Left ventricle myocardium inferior (tissue), 1 donor: ENCODE data around the gene DOCK3. TPM values are rescaled to one million over a fixed set of nuclear protein-coding genes. Genes with fewer than 3 reads are reported as not detected.

Experiments used
- DNase-seq: peaks from one replicate; pipeline ENCODE4 v3.0.0-alpha.2; 2020
- H3K27ac ChIP-seq: fragments of 200-600 bp; replicated peaks from 2 replicates; pipeline ENCODE4 v1.8.0; 2021
- H3K27me3 ChIP-seq: fragments of 200-600 bp; 2 replicates; pipeline ENCODE4 v1.8.0; 2021; ENCODE audit warnings: low read depth
- H3K36me3 ChIP-seq: fragments of 200-600 bp; 2 replicates; pipeline ENCODE4 v1.8.0; 2021
- H3K4me1 ChIP-seq: fragments of 200-600 bp; 2 replicates; pipeline ENCODE4 v1.8.0; 2021
- H3K4me3 ChIP-seq: fragments of 200-600 bp; 2 replicates; pipeline ENCODE4 v1.8.0; 2021; ENCODE audit warnings: mild to moderate bottlenecking, moderate library complexity
- H3K9me3 ChIP-seq: fragments of 200-600 bp; replicated peaks from 2 replicates; pipeline ENCODE4 v1.8.0; 2021
- intact Hi-C: fragments of 100-400 bp; cut with micrococcal nuclease; formaldehyde crosslinking; loops from one replicate; pipeline ENCODE4 v1.11.0; 2022
- total RNA-seq: library from RNA; stranded (reverse); fragmentation: NEBNext Ultra II Directional; extraction: Animal tissue kit (Norgen Biotek cat#: 25700); gene quantifications from one replicate; pipeline ENCODE4 v1.2.1, GENCODE V29; 2021
- TF ChIP-seq, protein P1 (sequence below): fragments of 200-600 bp; IDR thresholded peaks from 2 replicates; pipeline ENCODE4 v1.8.0; 2021; ENCODE audit warnings: antibody characterized with exemption, mild to moderate bottlenecking, borderline replicate concordance
- donor health status: DM: no; HTN: yes; CAD: no; lungs with severe emphysema.

The DOCK3 gene
- total RNA-seq, 1 donor from 2014 or later, result 3.9 TPM

DNA sequence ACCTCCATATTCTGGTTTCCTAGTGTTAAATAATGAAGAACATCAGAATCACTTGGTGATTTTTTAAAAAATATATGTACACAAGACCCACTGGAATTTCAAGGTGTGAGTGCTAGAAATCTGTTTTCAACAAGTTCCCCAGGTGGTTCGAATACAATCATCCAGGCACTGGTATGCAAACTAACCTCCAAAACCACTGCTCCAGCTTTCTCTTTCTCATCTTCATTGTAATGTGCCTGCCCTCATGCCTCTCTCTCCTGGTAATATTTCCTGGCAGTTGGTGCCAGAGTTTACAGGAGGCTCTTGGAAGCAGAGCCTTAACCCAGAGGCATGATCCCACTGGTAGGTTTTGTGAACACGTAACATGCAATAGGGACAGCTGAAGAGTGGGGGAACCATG lies 547.2 kb downstream of the DOCK3 start:
- no peaks in the 10 kb centered on the region for H3K4me1 ChIP-seq
- H3K4me3 ChIP-seq, result no peak overlapping the region
- H3K9me3 ChIP-seq, result no peaks in the 10 kb centered on the region
- TF ChIP-seq, protein P1, sequence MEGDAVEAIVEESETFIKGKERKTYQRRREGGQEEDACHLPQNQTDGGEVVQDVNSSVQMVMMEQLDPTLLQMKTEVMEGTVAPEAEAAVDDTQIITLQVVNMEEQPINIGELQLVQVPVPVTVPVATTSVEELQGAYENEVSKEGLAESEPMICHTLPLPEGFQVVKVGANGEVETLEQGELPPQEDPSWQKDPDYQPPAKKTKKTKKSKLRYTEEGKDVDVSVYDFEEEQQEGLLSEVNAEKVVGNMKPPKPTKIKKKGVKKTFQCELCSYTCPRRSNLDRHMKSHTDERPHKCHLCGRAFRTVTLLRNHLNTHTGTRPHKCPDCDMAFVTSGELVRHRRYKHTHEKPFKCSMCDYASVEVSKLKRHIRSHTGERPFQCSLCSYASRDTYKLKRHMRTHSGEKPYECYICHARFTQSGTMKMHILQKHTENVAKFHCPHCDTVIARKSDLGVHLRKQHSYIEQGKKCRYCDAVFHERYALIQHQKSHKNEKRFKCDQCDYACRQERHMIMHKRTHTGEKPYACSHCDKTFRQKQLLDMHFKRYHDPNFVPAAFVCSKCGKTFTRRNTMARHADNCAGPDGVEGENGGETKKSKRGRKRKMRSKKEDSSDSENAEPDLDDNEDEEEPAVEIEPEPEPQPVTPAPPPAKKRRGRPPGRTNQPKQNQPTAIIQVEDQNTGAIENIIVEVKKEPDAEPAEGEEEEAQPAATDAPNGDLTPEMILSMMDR, result no peak
- intact Hi-C loops, result no loop called here
- H3K27me3 ChIP-seq, result no peaks in the 10 kb centered on the region
- DNase-seq, result no peak
- no peak overlapping the region for H3K27ac ChIP-seq
- no peaks in the 10 kb centered on the region for H3K36me3 ChIP-seq

DNA sequence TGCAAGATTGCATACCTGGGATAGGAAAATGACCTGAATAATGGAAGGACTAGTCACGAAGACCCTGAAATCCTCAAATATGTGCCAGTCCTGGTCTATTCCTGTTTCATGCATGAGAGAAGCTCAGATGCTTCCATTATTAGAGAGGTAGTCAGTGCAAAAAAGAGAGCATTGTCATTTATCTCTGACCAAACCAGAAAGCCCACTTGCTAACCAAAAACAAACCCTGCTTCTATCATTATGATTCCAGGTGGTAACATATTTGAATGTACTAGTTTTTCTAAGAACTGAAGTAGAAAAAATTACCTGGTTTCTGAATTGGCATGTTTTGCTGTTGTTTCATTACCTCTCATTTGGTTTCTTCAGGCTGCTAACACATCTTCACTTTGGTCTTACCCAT lies 549.6 kb downstream of the DOCK3 start:
- TF ChIP-seq, protein P1, result no peak
- DNase-seq, result no peak
- Histone ChIP-seq H3K4me3 (no peak overlapping the region), H3K9me3 (no peaks in the 10 kb centered on the region), H3K4me1 (no peaks in the 10 kb centered on the region), H3K27ac (no peak overlapping the region), H3K27me3 (no peaks in the 10 kb centered on the region), H3K36me3 (no peaks in the 10 kb centered on the region)
- intact Hi-C loops, result no loop called here

DNA sequence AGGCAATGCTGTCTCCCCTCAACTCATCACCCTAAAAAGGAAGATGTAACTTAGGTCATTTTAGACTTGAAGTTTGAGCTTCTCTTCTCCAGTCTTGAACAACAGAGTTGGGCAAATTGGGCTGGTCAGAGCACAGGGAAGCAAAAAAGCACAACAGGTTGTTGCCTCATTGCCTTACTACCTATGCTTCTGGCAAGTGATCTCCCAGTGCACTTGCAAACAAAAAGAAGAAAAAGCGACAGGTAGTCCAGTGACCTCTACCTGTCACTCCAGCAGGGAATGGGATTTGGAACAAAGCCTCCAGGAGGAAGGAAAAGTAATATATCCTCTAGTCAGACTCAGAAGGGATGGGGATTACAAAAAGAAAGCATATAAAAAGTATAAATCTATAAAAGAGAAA lies 550.1 kb downstream of the DOCK3 start:
- H3K4me1 ChIP-seq, result no peaks in the 10 kb centered on the region
- no peak overlapping the region for H3K27ac ChIP-seq
- no peaks in the 10 kb centered on the region for H3K9me3 ChIP-seq
- no peak for DNase-seq
- H3K36me3 ChIP-seq, result no peaks in the 10 kb centered on the region
- intact Hi-C loops, result no loop called here
- H3K27me3 ChIP-seq, result no peaks in the 10 kb centered on the region
- TF ChIP-seq, protein P1, result no peak
- no peak overlapping the region for H3K4me3 ChIP-seq

DNA sequence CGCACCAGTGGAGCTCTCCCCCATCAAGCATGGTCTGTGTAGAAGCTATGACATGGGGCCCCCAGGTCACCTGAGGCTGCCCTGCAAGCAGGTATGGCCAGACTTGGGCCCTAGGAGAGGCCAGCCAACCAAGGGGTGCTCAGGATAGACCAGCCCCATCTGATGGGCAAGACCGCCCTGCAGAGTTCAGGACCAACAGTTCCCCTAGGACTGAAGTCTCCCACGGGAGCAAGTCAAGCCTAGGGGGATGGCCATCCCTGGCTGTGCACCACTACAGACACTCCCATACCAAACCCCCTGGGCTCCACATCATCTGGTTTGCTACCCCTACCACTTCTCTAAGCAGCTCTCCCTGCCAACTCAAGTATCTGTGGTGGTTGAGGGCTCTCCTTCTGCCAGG lies 568.2 kb downstream of the DOCK3 start:
- Histone ChIP-seq H3K9me3 (no peaks in the 10 kb centered on the region), H3K4me3 (no peak overlapping the region), H3K27me3 (no peaks in the 10 kb centered on the region), H3K36me3 (no peaks in the 10 kb centered on the region), H3K27ac (no peak overlapping the region), H3K4me1 (no peaks in the 10 kb centered on the region)
- no peak for DNase-seq
- TF ChIP-seq, protein P1, result no peak
- intact Hi-C loops, result no loop called here

DNA sequence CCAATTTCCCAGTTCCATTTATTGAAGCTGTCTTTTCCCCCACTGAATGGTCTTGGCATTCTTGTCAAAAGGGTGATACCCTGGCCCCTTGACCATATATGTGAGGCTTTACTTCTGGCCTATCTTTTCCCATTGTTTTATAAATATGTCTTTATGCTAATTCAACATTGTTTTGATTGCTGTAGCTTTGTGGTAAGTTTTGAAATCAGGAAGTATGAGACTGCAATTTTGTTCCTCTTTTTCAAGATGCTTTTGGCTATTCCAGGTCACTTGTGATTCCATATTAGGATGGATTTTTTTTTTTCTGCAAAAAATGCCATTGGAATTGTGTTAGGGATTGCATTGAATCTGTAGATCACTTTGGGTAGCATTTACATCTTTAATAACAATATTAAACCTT lies 569.2 kb downstream of the DOCK3 start:
- no peaks in the 10 kb centered on the region for H3K9me3 ChIP-seq
- H3K36me3 ChIP-seq, result no peaks in the 10 kb centered on the region
- no peak overlapping the region for H3K27ac ChIP-seq
- TF ChIP-seq, protein P1, result no peak
- H3K4me1 ChIP-seq, result no peaks in the 10 kb centered on the region
- H3K27me3 ChIP-seq, result no peaks in the 10 kb centered on the region
- no peak overlapping the region for H3K4me3 ChIP-seq
- no peak for DNase-seq
- intact Hi-C loops, result no loop called here

DNA sequence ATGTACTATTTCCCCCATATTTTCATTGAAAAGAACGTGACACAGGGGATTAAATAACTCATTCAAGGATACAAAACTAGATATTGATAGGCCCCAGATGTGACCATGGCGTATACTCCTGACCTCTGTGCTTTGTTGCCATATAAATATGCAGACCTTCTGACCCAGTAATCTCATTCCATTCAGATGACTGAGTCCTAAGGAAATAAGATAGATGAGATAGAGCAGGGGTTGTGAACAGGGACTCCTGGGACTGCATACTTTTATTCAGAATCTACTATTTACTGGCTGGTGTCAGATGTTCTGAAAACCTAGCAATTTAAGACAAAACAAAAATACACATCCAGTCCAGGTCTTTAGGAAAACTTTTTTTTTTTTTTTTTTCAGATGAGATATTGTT lies 571.1 kb downstream of the DOCK3 start:
- intact Hi-C loops, result no loop called here
- Histone ChIP-seq H3K4me1 (no peaks in the 10 kb centered on the region), H3K27me3 (no peaks in the 10 kb centered on the region), H3K27ac (no peak overlapping the region), H3K9me3 (no peaks in the 10 kb centered on the region), H3K36me3 (no peaks in the 10 kb centered on the region), H3K4me3 (no peak overlapping the region)
- no peak for DNase-seq
- TF ChIP-seq, protein P1, result no peak
